NCI-H2029 (cell line): Measurements from ENCODE around the gene CBX6.

Experiments used
- DNase-seq: peaks from one replicate; lab custom pipeline; 2025; lab: John Stamatoyannopoulos, UW

The CBX6 gene

DNA sequence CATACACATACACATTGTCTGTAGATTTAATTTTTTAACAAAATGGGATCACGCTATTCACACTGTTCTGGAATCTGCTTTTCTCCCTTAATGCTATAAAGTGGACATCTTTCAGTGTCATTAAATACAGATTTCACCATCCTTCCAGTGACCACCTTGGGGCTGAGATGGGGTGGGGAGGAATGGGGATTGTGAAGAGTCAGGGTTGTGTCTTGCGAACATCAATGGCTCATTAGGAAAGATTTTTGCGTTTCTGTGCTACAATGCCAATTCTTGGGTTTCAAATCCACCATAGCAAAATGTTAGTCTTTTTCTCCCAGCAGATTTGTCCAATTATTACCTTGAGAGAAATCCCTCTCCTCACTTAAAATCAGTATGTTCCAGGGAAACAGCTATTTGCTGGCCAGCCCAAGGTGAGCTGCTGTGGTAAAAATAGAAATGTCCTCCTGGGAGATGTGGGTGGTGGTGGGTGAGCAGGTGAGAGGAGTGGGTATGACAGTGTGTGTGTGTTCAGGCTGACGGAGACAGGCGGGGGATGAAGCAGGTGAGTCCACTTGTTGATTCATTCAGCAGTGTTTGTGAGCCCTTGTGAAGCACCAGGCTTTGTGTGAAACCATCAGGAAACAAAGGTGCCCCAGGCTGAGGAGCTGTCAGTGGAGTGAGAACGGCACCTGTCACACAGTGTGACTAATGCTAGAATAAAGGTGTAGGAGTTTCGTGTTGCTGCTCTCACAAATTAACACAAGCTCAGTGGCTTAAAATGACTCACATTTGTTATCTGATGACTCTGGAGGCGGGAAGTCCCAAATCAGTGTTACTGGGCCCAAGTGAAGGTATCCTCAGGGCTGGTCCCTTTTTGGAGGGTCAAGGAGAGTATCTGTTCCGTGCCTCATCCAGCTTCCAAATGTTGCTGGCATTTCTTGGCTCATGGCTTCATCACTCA lies 1.7 kb upstream of the CBX6 start:
- peak; percentile 95 for DNase-seq

DNA sequence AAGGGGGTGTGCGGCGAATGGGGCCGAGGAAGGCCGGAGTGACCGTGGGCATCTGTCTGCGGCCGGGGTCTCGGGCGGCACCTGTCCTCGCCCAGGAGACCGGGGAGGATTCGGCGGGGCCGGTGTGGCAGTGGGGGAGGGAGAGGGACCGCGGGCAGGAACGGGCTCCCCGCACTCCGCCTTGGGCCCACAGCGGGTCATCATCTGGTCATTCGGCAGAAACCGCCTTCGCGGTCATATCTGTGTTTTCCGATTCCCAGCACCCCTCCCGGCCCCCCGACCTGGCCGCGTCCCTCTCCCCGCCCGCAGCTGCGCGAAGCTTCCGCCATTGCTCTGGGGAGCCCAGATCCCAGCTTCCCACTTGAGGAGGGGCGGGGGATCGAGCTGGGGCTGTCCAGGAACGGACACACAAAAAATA lies 824 bp upstream of the CBX6 start:
- peak; percentile 50 for DNase-seq

DNA sequence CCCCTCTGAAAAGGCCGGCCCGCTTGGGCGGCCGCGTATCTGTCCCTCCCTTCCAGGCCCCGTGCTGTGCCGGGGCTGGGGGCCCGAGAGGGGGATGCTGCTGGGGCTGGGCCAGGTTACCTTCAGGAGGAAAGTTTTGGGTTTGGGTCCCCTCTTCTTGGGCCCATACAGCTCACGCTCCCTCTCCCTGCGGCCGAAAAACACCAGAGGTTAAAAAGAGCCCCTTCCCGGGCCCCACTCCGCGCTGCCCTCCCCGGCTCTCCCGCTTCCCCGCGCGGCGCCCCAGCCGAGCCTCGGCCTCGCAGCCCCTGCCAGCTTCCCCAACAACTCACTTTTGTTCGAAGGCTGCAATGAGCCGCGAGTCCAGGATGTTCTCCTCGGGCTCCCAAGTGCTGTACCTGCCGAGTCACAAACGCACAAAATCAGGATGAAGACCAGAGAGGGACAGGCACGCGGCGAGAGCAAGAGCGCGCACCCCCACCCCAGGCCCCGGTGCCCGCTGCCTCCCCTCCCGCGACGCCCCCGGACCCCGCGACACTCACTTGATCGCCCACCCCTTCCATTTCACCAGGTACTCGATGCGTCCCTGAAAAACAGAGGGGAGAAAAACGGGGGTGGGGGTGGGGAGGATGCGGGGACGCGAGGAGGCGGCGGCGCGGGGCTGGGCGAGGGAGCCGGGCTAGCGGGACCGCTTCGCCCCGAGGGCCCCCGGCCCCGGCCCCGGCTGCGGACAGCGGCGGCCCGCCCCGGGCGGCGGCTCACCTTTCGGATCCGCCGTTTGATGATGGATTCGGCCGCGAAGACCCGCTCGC lies 450 bp downstream of the CBX6 start:
- no peak for DNase-seq

DNA sequence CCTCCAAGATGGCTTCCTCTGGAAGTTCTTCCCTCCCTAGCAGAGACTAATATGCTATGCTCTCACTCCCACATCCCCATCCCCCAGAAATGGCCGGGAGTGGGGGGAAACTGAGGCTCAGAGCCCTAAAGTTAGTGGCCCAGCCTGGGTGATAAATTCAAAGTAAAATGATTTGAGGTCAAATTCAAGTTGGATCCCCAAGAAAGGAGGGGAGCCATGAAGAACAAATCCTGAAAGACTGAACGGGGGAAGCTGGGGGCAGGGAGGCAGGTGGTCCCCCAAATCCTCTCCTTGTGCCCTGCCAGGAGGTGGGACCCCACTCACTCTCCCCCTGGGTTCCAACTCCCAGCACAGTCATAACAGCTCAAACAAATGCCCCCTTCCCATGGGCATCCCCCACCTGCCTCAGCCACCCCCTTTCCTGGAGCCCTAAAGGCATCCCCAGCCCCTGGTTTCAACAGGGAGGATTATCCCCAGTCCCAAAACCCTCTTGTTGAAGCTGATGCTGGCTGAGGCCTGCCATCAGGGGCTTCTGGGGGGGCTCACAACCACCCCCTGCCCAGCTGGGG lies 1.1 kb downstream of the CBX6 start:
- DNase-seq = no peak

DNA sequence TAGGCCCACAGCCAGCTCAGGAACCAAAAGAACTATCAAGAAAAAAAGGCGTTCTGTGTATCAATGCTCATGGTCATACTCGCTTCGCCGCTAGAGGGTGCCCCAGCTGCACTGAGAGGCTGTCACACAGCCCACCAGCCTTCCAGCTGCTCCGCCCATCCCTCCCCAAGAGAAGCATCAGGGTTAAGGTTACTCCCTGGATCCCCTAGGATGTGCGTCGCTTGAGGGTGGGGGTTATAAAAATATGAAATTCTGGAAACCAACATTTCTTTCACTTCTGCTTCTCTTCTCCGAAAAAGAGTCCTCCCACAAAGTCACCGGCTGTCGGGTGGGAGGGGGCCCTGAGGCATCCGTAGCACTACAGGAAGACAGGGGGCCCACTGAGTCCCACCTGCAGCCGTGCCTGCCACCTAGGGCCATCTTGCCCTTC lies 1.7 kb downstream of the CBX6 start:
- peak; percentile 81 for DNase-seq

DNA sequence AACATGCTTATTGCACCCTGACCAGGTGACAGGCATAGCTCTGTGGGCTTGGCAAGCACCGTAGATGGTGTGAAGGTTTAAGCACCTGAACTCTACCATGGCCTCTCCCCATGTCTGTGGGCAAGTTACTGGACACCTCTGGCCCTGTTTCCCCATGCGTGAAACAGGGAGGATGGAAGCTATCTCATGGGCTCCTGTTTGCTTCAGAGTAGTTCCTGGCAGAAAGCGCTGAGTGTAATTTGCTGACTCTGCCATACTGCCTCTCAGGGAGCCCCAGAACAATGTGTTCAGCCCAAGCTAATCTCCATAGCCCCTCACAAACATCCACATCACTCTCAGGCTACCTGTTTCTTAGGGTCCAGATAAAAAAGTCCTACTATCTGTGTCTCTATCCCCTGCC lies 2.4 kb downstream of the CBX6 start:
- no peak for DNase-seq

DNA sequence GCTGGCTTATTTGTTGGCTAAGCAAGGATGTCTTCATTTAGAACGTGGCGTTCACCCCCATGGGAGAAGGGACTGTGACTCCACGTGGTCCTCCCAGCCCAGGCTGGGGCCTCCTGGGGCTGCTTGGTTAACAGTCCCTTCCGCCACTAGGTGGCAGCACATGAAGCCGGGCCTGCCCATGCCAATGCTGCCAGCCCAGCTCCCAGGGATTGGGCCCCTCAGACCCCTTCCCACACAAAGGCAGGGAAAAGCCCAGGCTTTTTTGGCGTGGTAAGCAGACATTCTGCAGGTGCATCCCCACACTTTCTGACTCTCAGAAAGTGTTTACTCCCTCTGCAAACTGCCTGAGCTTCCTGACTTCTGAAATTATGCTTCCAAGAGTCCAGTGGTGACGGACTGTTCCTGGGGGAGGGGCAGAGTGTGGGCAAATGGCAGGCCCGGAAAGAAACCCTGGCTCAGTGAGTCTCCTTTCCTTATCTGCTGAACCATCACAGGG lies 3.1 kb downstream of the CBX6 start:
- DNase-seq = peak; percentile 59

DNA sequence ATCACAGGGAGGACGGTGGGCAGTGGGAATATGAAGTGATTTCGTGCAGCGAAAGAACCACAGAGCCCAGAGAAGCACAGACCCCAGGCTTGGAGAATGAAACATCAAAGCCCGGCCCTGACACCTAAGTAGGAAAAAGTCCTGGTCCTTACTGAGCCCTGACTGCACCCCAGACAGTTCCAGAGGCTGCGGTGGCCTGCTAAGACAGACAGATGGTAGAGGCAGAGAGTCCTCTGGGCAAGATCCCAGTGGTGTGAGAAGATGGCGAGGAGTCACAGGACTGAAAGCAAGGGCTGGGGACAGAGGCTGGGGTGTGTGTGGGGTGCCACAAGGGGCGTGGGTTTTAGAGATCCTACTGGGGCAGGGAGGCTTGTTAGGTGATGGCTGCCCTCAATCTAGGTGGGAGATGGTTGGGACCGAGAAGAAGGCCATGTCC lies 3.7 kb downstream of the CBX6 start:
- no peak for DNase-seq

DNA sequence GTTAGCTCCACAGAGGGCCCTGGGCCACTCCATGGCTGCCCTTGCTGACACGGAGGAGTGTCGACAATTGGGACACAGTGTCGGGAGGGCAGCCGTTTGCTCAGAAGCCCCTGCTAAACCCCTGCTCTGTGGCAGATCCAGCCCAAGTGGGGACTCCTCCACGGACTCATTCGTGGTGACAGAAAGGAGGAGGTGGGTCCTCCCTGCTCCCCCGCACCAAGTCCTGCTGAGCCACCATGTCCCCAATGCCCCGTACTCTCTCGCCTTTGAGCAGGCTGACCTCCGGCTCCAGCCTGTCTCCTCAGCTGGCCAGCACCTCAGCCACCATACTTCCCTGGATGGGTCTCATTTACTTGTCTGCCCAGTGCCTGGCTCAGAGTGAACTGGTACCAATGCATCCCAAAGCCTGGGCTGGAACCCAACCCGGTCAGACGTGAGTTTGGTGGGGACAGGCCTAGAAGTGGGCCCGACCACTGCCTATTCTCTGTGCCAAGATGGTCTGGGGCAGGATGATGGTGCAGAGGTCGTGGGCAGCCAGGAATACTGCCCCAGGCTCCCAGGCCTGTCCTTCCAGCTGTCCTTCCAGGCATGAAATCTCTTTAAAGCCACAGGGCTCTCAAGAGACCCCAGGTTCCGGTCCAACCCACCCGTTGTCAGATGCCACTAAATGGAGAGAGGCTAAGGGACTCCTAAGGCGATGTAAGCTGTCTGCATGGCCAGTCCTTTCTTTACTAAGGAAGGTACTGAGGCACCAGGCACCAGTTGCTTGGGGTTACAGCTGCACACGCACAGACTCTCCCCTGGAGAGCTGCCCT lies 4.3 kb downstream of the CBX6 start:
- no peak for DNase-seq

DNA sequence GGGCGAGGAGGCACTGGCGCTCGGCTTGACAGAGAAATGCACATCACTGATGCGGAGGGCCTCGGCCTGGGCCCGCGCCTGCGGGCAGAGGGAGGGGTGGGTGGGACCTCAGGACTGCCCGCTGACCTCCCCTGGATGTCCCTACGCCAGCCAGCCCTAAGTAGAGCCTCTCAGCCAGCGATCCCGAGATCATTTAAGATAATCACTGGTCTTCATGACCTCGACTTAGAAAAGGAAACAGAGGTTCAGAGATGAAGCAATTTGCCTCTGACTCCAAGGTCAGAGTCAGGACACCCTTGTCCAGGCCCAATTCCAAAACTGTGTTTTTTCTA lies 4.9 kb downstream of the CBX6 start:
- DNase-seq = no peak

DNA sequence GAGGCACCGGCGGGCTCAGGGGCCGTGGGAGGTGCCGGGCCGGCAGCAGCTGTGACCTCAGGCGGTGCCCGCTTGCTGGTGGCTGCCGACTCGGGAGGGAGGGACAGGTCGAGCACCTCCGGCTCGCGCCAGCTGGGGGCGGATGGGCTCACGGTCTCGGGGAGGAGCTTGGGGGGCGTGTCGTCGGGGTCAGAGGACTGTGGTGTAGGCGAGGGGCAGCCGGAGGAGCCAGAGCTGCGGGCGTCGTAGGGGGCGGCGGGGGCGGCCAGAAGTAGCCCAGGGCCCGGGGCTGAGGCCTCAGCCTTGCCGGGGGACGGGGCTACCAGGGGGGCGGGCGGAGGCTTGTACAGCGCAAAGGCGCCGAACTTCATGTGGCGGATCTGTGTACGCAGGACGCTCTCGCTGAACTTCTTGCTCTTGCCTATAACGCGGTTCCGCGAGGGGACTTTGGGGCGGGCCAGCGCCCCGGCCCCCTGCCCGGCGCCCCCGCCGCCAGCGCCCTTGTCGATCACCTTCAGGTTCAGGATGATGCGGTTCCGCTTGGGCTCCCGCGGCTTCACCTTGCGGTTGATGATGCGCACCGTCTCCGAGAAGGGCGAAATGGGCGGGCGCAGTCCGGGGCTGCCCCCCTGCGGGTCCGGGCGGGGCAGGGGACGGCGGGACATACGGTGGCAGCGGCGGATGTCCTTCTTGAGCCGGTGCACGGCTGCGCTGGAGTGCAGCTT lies 5.5 kb downstream of the CBX6 start:
- no peak for DNase-seq

DNA sequence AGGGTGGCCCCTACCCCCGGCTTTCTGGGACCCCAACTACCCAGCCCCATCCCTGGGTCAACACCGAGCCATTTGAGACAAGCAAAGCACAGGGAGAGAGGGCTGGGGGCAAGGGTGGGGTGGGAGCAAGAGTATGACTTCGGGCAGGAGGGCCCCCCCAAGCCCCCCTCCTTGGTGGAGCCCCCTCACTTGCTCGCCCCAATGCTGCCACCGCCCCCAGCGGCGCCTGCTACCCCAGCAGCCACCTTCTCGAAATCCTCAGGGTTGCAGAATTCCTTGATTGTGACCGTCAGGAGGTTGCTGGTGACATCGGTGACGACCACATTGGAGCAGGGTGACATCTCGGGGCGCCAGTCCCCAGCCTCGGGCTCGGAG lies 6.0 kb downstream of the CBX6 start:
- no peak for DNase-seq

DNA sequence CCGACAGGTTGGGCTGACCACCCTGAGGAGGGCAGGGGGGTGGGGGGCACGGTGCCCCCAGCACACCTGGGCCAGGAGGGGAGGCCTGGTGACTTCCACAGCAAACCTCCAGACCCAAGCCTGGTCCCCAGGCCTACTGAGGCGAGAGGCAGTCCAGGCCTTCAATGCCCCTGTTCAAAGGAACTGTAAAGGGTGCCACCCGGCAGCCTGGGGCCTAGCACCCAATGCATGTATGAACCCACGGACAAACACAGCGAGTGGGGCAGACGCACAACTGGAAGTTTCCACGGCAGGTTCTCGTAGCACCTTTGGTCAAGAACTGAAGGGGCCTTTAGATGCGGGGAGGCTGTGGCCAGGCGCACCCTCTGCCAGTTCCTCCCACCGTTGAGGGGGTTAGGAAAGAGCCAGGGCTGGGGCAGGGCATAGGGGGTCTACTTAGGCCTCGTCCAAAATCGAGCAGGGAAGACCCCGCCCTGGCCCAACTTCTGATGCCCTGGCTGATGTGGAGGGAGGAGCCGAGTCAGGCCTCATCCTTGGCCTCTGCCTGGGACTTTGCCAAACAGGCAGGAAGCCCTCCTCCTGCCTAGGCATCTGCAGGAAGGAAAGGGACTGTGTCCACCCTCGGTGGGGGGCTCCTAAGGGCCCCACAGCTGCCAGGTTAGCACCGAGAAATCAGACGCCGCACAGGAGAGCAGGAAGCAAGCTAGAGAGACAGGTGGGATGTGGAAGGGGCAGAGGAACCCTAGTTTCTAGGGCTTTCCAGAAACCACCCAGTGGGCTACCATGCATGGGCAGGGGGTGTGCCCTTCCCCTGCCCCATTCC lies 6.6 kb downstream of the CBX6 start:
- no peak for DNase-seq

DNA sequence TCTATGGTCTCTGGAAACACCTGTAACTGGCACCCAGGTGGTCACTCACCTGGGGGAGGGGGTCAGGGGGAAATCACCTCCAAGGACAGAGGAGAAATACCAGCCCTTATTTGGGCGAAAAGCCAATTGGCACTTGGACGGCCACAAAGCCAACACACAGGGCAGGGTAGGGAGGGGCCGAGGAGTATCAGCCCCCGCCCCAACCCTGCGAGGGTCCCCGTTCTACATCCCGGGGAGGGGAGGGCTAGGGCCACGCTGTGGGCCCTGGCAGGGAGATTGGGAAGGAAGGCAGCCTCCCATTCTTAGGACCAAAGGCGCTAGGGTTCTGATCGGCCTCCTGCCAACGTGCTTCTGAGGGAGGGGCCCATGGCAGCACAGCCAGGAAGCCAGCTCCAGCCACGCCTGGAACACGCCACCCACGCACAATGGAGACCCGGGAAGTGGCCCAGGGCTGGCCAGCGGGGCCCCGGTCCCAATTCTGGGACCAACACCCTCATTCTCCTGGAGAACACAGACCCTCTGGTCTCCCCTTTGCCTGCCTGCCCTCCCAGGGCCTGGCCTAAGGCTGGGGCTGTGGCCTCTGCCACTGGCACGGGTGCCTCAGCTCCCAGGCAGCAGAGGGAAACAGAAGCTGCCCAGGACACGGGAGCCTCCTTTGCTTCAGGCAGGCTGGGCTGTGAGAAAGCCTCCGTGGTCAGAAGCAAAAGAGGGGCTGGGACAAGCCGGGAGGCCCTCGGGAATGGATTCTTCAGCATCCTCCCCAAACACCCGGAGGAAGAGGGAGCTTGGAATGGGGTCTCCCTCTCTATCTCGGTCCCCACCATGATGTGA lies 7.4 kb downstream of the CBX6 start:
- peak; percentile 36 for DNase-seq

DNA sequence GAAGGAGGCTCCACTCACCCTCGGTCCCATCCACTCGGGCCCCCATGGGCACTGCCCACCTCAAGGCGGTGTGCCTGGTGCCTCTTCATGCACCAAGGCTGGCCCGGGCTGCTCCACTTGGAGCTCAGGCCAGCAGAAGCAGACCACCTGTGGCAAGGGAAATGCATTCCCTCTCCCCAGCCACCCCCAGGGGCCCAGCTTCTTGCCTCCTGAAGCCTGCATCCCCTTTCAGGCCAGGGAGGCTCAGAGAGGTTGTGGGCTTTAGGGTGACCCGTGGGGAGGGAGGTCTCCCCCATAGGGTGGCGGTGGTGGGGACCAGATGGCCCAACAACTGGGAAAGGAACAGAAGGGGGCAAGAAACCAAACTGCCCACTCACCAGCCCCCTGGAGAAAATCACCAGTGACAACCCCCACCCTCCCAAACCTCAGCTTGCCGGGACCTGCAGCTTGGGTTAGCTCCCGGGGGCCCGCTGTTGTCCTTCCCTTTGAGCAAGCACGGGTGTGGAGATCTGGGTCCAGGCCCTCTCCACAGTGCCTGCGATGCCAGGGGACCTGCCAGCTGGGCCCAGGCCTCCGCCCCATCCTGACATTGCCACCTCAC lies 8.4 kb downstream of the CBX6 start:
- DNase-seq = no peak

DNA sequence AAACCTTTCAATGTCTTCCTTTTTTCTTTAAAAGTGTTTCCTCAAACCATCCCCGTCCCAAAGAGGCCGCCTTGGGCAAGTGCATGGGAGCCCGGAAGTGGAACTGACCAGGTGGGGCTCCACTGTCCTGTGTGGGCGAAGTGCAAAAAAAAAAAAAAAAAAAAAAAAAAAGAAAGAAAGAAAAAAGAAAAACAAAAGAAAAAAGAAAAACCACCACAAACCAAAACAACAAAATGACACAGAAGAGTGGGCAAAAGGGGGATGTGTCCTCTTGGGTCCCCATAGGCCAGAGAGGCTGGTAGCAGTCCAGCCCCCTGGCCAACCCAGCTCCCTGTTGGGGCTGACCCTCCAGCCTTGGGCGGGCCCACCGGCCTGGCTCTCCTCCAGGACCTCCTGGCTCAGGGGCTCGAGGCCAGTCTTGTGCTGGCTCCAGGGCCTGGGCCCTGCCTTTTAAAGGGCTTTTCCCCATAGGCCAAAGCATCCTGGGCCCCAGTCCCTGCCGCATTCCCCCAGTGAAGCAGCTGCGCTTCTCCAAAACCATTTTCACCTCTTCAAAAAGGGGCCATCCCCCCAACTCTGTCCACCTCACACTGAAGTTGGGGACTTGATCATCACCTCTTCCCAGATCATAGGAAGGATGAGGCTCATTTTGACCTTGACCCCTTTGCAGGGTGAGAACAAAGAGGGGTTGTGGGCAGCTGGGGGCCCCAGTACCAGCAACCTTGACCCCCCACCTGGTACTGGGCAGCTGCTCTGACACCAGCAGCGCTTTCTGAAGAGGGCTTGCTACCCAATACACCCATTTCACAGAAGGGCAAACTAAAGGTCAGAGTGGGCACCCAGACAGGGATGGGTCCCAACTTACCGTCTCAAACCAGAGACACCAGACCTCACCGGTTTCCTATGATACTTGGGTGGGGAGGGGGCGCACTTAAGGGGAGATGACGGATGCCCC lies 9.4 kb downstream of the CBX6 start:
- no peak for DNase-seq

DNA sequence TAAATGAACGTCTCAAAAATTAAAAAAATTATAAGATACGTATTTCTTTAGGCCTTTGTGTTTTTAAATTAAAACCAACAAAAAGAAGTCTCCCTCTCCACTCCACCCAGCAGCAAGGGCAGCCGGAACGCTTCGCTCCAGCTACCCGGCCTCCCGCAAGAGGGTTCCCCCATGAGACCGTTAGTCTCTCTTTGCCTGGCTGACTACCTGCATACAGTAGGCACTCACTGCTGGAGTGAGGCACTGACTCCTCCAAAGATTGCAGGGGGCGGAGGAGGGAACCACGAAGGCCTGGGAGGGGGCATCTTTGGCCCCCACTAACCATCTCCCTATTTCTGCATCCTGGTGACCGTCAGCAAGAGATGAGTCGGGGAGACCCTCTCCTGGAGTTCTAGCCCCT lies 10.1 kb downstream of the CBX6 start:
- no peak for DNase-seq
